Right lobe of liver (tissue), 6 donors: ENCODE data around the gene PELI1. TPM values are rescaled to one million over a fixed set of nuclear protein-coding genes. Genes with fewer than 3 reads are reported as not detected.
"Not testable (repeated sequence)": the region's sequence is repeated elsewhere in the genome, so short reads cannot be mapped to it uniquely, and the experiment has no call there.

Experiments used
- ATAC-seq, 4 donors: fragments of 200-7000 bp; cut with Tn5 transposase; one replicate each; pipeline ENCODE4 v1.9.1; 2020; ENCODE audit warnings: mild to moderate bottlenecking in 4 of 4, moderate library complexity in 4 of 4
- DNase-seq, 3 donors: peaks; one replicate each; pipeline ENCODE4 v3.0.0-alpha.2; 2020
- H3K27ac ChIP-seq, 3 donors: fragments of 200-600 bp; one replicate each; pipeline ENCODE4 v1.8.0; 2022
- H3K27me3 ChIP-seq, 2 donors: fragments of 200-600 bp; one replicate each; pipeline ENCODE4 v1.8.0; 2022
- H3K36me3 ChIP-seq, 4 donors: fragments of 200-600 bp; sonication (generic) in 1 of 4; one replicate each; pipeline versions ENCODE4 v1.5.1 to v1.8.0; 2017 to 2022; ENCODE audit warnings: control low read depth in 1 of 4
- H3K4me1 ChIP-seq, 4 donors: fragments of 200-600 bp; sonication (generic) in 1 of 4; one replicate each; pipeline versions ENCODE4 v1.5.1 to v1.8.0; 2017 to 2022; ENCODE audit warnings: control low read depth in 1 of 4
- H3K4me3 ChIP-seq, 3 donors: fragments of 200-600 bp; one replicate each; pipeline ENCODE4 v1.8.0; 2022
- H3K9me3 ChIP-seq, 4 donors: fragments of 200-600 bp; sonication (generic) in 1 of 4; one replicate each; pipeline versions ENCODE4 v1.5.1 to v1.8.0; 2017 to 2022; ENCODE audit warnings: control low read depth in 1 of 4
- CTCF ChIP-seq, 4 donors: fragments of 200-600 bp in 3 of 4; fragments of 450-650 bp in 1 of 4; IDR thresholded peaks; one replicate each; pipeline versions ENCODE4 v1.5.1 to v1.8.0; 2016 to 2022; ENCODE audit warnings: antibody characterized with exemption in 4 of 4, mild to moderate bottlenecking in 2 of 4
- POLR2A ChIP-seq: fragments of 450-650 bp; IDR thresholded peaks from one replicate; pipeline ENCODE4 v1.6.1; 2017; ENCODE audit warnings: antibody characterized with exemption, mild to moderate bottlenecking
- WGBS: methylation state at CpG from one replicate; pipeline ENCODE4 v1.1.6; 2018; ENCODE audit warnings: low coverage, low lambda C conversion rate; ENCODE audit not compliant: insufficient coverage; ENCODE audit errors: missing lambda C conversion rate; 5-methylcytosine and 5-hydroxymethylcytosine counted together
- intact Hi-C, 2 donors: fragments of 100-400 bp; cut with DNase I; formaldehyde crosslinking; loops; one replicate each; pipeline versions ENCODE4 v1.11.2 to v1.14.1; 2022
- total RNA-seq, 6 experiments: library from RNA; depleted of rRNA in 2 of 6; stranded (reverse); fragments of >200 nt in 2 of 6; fragmentation: NEBNext Ultra II Directional in 3 of 6; extraction: Animal tissue kit (Norgen Biotek cat#: 25700) in 3 of 6; gene quantifications; one replicate each; pipeline versions ENCODE4 v1.1.0 to v1.2.4, GENCODE V29; 2016 to 2023
- donor health status: DM: no; HTN: yes; CAD: no.
- donor health status: DM: no; HTN: no; CAD: no.
- donor health status: DM: no; HTN: no; CAD: no.
- donor health status: DM: no; HTN: yes; CAD: no.
- donor health status: DM: no; HTN: yes; CAD: no.

The PELI1 gene
- total RNA-seq, 6 experiments from 2014 or later, result 4.7 to 18.8 (median 8.3) TPM

GRCh38 chr2:64106481-64106880, 37.7 kb downstream of the PELI1 start:
- H3K36me3 ChIP-seq, result peaks cover 0 to 6% (median 0%) of the 10 kb centered on the region in 4 donors
- intact Hi-C loops, result no loop called here
- DNase-seq (no peak), ATAC-seq (no peak)
- no peaks in the 10 kb centered on the region for H3K9me3 ChIP-seq
- H3K4me3 ChIP-seq, result no peak overlapping the region
- no peaks in the 10 kb centered on the region for H3K27me3 ChIP-seq
- WGBS, result 97% methylated on average over 3 of the region's 3 CpGs
- TF ChIP-seq CTCF (IDR thresholded peaks at IDR 0.05), result no peak
- no peak for TF ChIP-seq POLR2A
- peaks cover 0 to 34% (median 7%) of the 10 kb centered on the region in 4 donors for H3K4me1 ChIP-seq
- H3K27ac ChIP-seq, result peak overlapping the region in 1 of 3 donors; percentile 4

- intact Hi-C loops, result no loop called here
- H3K4me3 ChIP-seq, result no peak overlapping the region
- H3K9me3 ChIP-seq, result no peaks in the 10 kb centered on the region
- H3K27ac ChIP-seq, result peak overlapping the region in 1 of 3 donors; percentile 4
- 43% methylated on average over 5 of the region's 5 CpGs for WGBS
- H3K4me1 ChIP-seq, result peaks cover 0 to 30% (median 7%) of the 10 kb centered on the region in 4 donors
- H3K27me3 ChIP-seq, result no peaks in the 10 kb centered on the region
- DNase-seq (no peak), ATAC-seq (peak; percentile 65 to 69 (median 68))
- H3K36me3 ChIP-seq, result peaks cover 0 to 6% (median 0%) of the 10 kb centered on the region in 4 donors
- no peak for TF ChIP-seq CTCF (IDR thresholded peaks at IDR 0.05)
- TF ChIP-seq POLR2A, result no peak
These were observed 38.4 kb downstream of the PELI1 start for GRCh38 chr2:64105670-64106461.

- Histone ChIP-seq H3K9me3 (no peaks in the 10 kb centered on the region), H3K27me3 (no peaks in the 10 kb centered on the region), H3K36me3 (peaks cover 0 to 6% (median 0%) of the 10 kb centered on the region in 4 donors), H3K27ac (no peak overlapping the region), H3K4me3 (no peak overlapping the region), H3K4me1 (peaks cover 0 to 30% (median 7%) of the 10 kb centered on the region in 4 donors)
- no peak for ATAC-seq
- 50% methylated on average over 1 of the region's 1 CpG for WGBS
- no peak for TF ChIP-seq CTCF (IDR thresholded peaks at IDR 0.05)
- no peak for TF ChIP-seq POLR2A
- DNase-seq, result no peak
- intact Hi-C loops, result no loop called here
These were observed 39.3 kb downstream of the PELI1 start for GRCh38 chr2:64104933-64105332.

GRCh38 chr2:64102736-64103135, 41.5 kb downstream of the PELI1 start:
- not testable (repeated sequence) for DNase-seq, H3K27ac ChIP-seq
- WGBS, result 88% methylated on average over 7 of the region's 7 CpGs

GRCh38 chr2:64101141-64101591, 43.1 kb downstream of the PELI1 start:
- H3K36me3 ChIP-seq, result peaks cover 0 to 9% (median 4%) of the 10 kb centered on the region in 4 donors
- TF ChIP-seq CTCF (IDR thresholded peaks at IDR 0.05), result no peak
- TF ChIP-seq POLR2A, result no peak
- no peak for DNase-seq
- no peak overlapping the region for H3K27ac ChIP-seq
- ATAC-seq, result no peak
- no peaks in the 10 kb centered on the region for H3K27me3 ChIP-seq
- H3K4me3 ChIP-seq, result no peak overlapping the region
- H3K4me1 ChIP-seq, result peaks cover 0 to 8% (median 3%) of the 10 kb centered on the region in 4 donors
- intact Hi-C loops, result no loop called here
- no peaks in the 10 kb centered on the region for H3K9me3 ChIP-seq

More at GRCh38 chr2:64102736-64103135, 41.5 kb downstream of the PELI1 start:
- H3K4me3 ChIP-seq, ATAC-seq, intact Hi-C loops, H3K27me3 ChIP-seq, H3K36me3 ChIP-seq, H3K9me3 ChIP-seq: not testable (repeated sequence)
- H3K4me1 ChIP-seq, result peaks cover 0 to 18% (median 7%) of the 10 kb centered on the region in 4 donors

- peaks cover 0 to 11% (median 9%) of the 10 kb centered on the region in 4 donors for H3K36me3 ChIP-seq
- 73% methylated on average over 5 of the region's 8 CpGs for WGBS
- H3K27ac ChIP-seq, result not testable (repeated sequence)
These were observed 43.6 kb downstream of the PELI1 start for GRCh38 chr2:64100584-64100983.

More at GRCh38 chr2:64100584-64100983, 43.6 kb downstream of the PELI1 start:
- DNase-seq, intact Hi-C loops, H3K4me1 ChIP-seq, H3K4me3 ChIP-seq, ATAC-seq, H3K9me3 ChIP-seq, H3K27me3 ChIP-seq: not testable (repeated sequence)
